Mammary epithelial cell (primary cell): ENCODE results near the gene GPBP1L1.

Source experiments
- EZH2 ChIP-seq: IDR thresholded peaks from 2 replicates; pipeline ENCODE4 v1.6.1; 2012; ENCODE audit warnings: low read length, inconsistent platforms, borderline replicate concordance
- TF ChIP-seq, protein P1 (sequence below), 2 donors: IDR thresholded peaks in 1 of 2; conservative IDR thresholded peaks in 1 of 2; 2 replicates each; pipeline ENCODE4 v1.5.1; 2011 to 2012; ENCODE audit warnings: inconsistent platforms in 2 of 2, low read length in 2 of 2, mild to moderate bottlenecking in 2 of 2, control low read depth in 1 of 2, low read depth in 1 of 2; ENCODE audit not compliant: insufficient read depth in 1 of 2; ENCODE audit errors: extremely low read depth in 1 of 2

DNA sequence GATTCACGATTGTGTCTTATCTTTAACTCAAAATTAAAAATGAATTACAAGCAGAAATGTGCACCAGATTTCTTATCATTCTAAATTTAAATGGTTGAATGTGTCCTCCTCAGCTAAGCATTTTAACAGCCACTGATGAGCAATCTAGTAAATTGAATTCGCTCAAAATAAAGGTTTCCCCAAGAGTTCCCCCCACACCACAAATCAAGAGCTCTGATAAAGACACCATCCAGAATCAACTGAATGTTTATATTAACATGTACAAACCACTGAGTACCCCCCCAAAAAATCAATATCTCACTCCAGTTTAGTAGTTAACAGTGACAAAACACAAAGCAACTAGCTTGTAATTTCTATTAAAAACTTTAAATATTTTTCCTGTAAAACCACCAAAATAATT lies 1.9 kb downstream of the GPBP1L1 start:
- TF ChIP-seq, protein P1, sequence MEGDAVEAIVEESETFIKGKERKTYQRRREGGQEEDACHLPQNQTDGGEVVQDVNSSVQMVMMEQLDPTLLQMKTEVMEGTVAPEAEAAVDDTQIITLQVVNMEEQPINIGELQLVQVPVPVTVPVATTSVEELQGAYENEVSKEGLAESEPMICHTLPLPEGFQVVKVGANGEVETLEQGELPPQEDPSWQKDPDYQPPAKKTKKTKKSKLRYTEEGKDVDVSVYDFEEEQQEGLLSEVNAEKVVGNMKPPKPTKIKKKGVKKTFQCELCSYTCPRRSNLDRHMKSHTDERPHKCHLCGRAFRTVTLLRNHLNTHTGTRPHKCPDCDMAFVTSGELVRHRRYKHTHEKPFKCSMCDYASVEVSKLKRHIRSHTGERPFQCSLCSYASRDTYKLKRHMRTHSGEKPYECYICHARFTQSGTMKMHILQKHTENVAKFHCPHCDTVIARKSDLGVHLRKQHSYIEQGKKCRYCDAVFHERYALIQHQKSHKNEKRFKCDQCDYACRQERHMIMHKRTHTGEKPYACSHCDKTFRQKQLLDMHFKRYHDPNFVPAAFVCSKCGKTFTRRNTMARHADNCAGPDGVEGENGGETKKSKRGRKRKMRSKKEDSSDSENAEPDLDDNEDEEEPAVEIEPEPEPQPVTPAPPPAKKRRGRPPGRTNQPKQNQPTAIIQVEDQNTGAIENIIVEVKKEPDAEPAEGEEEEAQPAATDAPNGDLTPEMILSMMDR (conservative IDR thresholded peaks at IDR 0.05 in 1 of 2, IDR thresholded peaks at IDR 0.05 in 1 of 2; ENCODE audit: extremely low read depth in 1 of 2, insufficient read depth in 1 of 2, low read depth in 1 of 2, low read length in 2 of 2), result no peak
- no peak for TF ChIP-seq EZH2
